Measurements from ENCODE around the gene RCL1. TPM values are rescaled to one million over a fixed set of nuclear protein-coding genes. Genes with fewer than 3 reads are reported as not detected.

Gene RCL1
- total and polyA plus RNA-seq, 7 experiments from 2014 or later = 21.5 to 39.4 (median 24.2) TPM

Small RNA genes within 50 kb of the gene (microRNA-seq; reads per million reads assigned to microRNA genes)
- 382 reads per million, percentile 70 among the genes with 10 or more reads in this experiment for gene MIR101-2 (ENCODE audit: borderline microRNAs expressed)

Other genes with a start within 250 kb of the RCL1 start
- gene PLPP6, start 130.7 kb upstream of the RCL1 start, total RNA-seq = 10 to 100 TPM in 3 of 5 experiments, 1 to 10 TPM in 2; 7.4 to 24.1 (median 10.2) TPM
- 1 to 10 TPM; 6.0 to 8.1 TPM for gene PLPP6, start 130.7 kb upstream of the RCL1 start, polyA plus RNA-seq
- 1 to 10 TPM in 4 of 5 experiments, under 1 TPM in 1; 0.89 to 9.2 (median 5.6) TPM for gene SPATA6L, start 126.5 kb upstream of the RCL1 start, total RNA-seq
- gene SPATA6L, start 126.5 kb upstream of the RCL1 start, polyA plus RNA-seq = under 1 TPM; 0.40 to 0.68 TPM
- gene CDC37L1, start 113.4 kb upstream of the RCL1 start, total RNA-seq = 10 to 100 TPM; 13.4 to 28.0 (median 22.9) TPM
- gene CDC37L1, start 113.4 kb upstream of the RCL1 start, polyA plus RNA-seq = 10 to 100 TPM; 21.2 to 21.9 TPM
- 10 to 100 TPM; 18.0 to 34.8 (median 25.8) TPM for gene AK3, start 51.7 kb upstream of the RCL1 start, total RNA-seq
- gene AK3, start 51.7 kb upstream of the RCL1 start, polyA plus RNA-seq = 10 to 100 TPM; 27.1 to 33.8 TPM
- gene JAK2, start 192.3 kb downstream of the RCL1 start, total RNA-seq = 10 to 100 TPM; 11.7 to 76.0 (median 17.5) TPM
- 1 to 10 TPM; 3.5 to 4.1 TPM for gene JAK2, start 192.3 kb downstream of the RCL1 start, polyA plus RNA-seq